Measurements from ENCODE around the gene LCN9.
"Not testable (repeated sequence)": the region's sequence is repeated elsewhere in the genome, so short reads cannot be mapped to it uniquely, and the experiment has no call there.

The LCN9 gene

GRCh38 chr9:135666534-135667462 lies 3.7 kb downstream of the LCN9 start:
- H3K27me3 ChIP-seq (ENCODE audit: insufficient read depth, poor library complexity, severe bottlenecking), result peaks cover 2% of the 10 kb centered on the region
- H3K27ac ChIP-seq (replicated peaks), result no peak overlapping the region
- no peak overlapping the region for H3K4me3 ChIP-seq (replicated peaks; ENCODE audit: insufficient read depth, low read length)
- TF ChIP-seq, protein P1, sequence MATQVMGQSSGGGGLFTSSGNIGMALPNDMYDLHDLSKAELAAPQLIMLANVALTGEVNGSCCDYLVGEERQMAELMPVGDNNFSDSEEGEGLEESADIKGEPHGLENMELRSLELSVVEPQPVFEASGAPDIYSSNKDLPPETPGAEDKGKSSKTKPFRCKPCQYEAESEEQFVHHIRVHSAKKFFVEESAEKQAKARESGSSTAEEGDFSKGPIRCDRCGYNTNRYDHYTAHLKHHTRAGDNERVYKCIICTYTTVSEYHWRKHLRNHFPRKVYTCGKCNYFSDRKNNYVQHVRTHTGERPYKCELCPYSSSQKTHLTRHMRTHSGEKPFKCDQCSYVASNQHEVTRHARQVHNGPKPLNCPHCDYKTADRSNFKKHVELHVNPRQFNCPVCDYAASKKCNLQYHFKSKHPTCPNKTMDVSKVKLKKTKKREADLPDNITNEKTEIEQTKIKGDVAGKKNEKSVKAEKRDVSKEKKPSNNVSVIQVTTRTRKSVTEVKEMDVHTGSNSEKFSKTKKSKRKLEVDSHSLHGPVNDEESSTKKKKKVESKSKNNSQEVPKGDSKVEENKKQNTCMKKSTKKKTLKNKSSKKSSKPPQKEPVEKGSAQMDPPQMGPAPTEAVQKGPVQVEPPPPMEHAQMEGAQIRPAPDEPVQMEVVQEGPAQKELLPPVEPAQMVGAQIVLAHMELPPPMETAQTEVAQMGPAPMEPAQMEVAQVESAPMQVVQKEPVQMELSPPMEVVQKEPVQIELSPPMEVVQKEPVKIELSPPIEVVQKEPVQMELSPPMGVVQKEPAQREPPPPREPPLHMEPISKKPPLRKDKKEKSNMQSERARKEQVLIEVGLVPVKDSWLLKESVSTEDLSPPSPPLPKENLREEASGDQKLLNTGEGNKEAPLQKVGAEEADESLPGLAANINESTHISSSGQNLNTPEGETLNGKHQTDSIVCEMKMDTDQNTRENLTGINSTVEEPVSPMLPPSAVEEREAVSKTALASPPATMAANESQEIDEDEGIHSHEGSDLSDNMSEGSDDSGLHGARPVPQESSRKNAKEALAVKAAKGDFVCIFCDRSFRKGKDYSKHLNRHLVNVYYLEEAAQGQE (IDR thresholded peaks at IDR 0.05; ENCODE audit: insufficient replicate concordance, low read depth), result no peak
- TF ChIP-seq POLR2AphosphoS5 (IDR thresholded peaks at IDR 0.05; ENCODE audit: low read depth) (no peak), GABPA (IDR thresholded peaks at IDR 0.05; ENCODE audit: low read depth) (no peak), SPI1 (IDR thresholded peaks at IDR 0.05; ENCODE audit: borderline replicate concordance, low read depth) (no peak), CTCF (IDR thresholded peaks at IDR 0.05; ENCODE audit: insufficient read depth, low read length) (no peak)
- no peak for DNase-seq (ENCODE audit: low read depth in 1 of 2, low spot score in 1 of 2)

- Histone ChIP-seq H3K27me3 (ENCODE audit: insufficient read depth, poor library complexity, severe bottlenecking) (peaks cover 2% of the 10 kb centered on the region), H3K27ac (replicated peaks) (no peak overlapping the region), H3K4me3 (replicated peaks; ENCODE audit: insufficient read depth, low read length) (no peak overlapping the region)
- DNase-seq (ENCODE audit: low read depth in 1 of 2, low spot score in 1 of 2), result no peak
- TF ChIP-seq GABPA (IDR thresholded peaks at IDR 0.05; ENCODE audit: low read depth), result no peak
- no peak for TF ChIP-seq CTCF (IDR thresholded peaks at IDR 0.05; ENCODE audit: insufficient read depth, low read length)
- TF ChIP-seq POLR2AphosphoS5 (IDR thresholded peaks at IDR 0.05; ENCODE audit: low read depth), result no peak
- TF ChIP-seq, protein P1 (IDR thresholded peaks at IDR 0.05; ENCODE audit: insufficient replicate concordance, low read depth), result no peak
- TF ChIP-seq SPI1 (IDR thresholded peaks at IDR 0.05; ENCODE audit: borderline replicate concordance, low read depth), result no peak
Observed at GRCh38 chr9:135667463-135668001, 4.4 kb downstream of the LCN9 start.

DNA sequence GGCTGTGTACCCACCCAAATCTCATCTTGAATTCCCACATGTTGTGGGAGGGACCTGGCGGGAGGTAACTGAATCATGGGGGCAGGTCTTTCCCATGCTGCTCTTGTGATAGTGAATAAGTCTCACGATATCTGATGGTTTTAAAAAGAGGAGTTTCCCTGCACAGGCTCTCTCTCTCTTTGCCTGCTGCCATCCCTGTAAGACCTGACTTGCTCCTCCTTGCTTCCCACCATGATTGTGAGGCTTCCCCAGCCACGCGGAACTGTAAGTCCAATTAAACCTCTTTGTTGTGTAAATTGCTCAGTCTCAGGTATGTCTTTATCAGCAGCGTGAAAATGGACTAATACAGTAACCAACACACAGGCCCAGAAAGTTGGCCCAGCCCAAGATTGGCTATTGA lies 5.9 kb downstream of the LCN9 start:
- not testable (repeated sequence) for H3K27ac ChIP-seq (replicated peaks); H3K4me3 ChIP-seq (replicated peaks; ENCODE audit: insufficient read depth, low read length); H3K27me3 ChIP-seq (ENCODE audit: insufficient read depth, poor library complexity, severe bottlenecking); DNase-seq (ENCODE audit: low read depth in 1 of 2, low spot score in 1 of 2)

GRCh38 chr9:135669616-135670285 lies 6.6 kb downstream of the LCN9 start:
- DNase-seq (ENCODE audit: low read depth in 1 of 2, low spot score in 1 of 2), result no peak
- no peak overlapping the region for H3K27ac ChIP-seq (replicated peaks)
- peaks cover 2% of the 10 kb centered on the region for H3K27me3 ChIP-seq (ENCODE audit: insufficient read depth, poor library complexity, severe bottlenecking)
- no peak overlapping the region for H3K4me3 ChIP-seq (replicated peaks; ENCODE audit: insufficient read depth, low read length)
- TF ChIP-seq GABPA (IDR thresholded peaks at IDR 0.05; ENCODE audit: low read depth) (no peak), SPI1 (IDR thresholded peaks at IDR 0.05; ENCODE audit: borderline replicate concordance, low read depth) (no peak), POLR2AphosphoS5 (IDR thresholded peaks at IDR 0.05; ENCODE audit: low read depth) (no peak)

Measured in HL-60 (cell line).